H9 (cell line): ENCODE data around the gene EMC8. TPM values are rescaled to one million over a fixed set of nuclear protein-coding genes. Genes with fewer than 3 reads are reported as not detected.

Experiments used
- DNase-seq: peaks from one replicate; pipeline ENCODE4 v3.0.0-alpha.2; 2017
- H2AFZ ChIP-seq: one replicate; pipeline ENCODE4 v1.6.1; 2013; ENCODE audit warnings: mild to moderate bottlenecking, low read length, control low read depth, moderate library complexity
- H2AK5ac ChIP-seq: 2 replicates; pipeline ENCODE4 v1.6.1; 2013; ENCODE audit warnings: low read length, control low read depth, mixed read lengths; ENCODE audit not compliant: insufficient read length
- H2BK120ac ChIP-seq: one replicate; pipeline ENCODE4 v1.6.1; 2013; ENCODE audit warnings: low read depth, mild to moderate bottlenecking, low read length, control low read depth, inconsistent platforms; ENCODE audit not compliant: poor library complexity, severe bottlenecking
- H2BK12ac ChIP-seq: 2 replicates; pipeline ENCODE4 v1.6.1; 2013; ENCODE audit warnings: low read length, control low read depth, mixed read lengths, low read depth; ENCODE audit not compliant: insufficient read length
- H2BK15ac ChIP-seq: 2 replicates; pipeline ENCODE4 v1.6.1; 2013; ENCODE audit warnings: low read depth, low read length, control low read depth
- H2BK20ac ChIP-seq: one replicate; pipeline ENCODE4 v1.6.1; 2013; ENCODE audit warnings: low read depth, mild to moderate bottlenecking, low read length, control low read depth, inconsistent platforms; ENCODE audit not compliant: poor library complexity, severe bottlenecking
- H2BK5ac ChIP-seq: 2 replicates; pipeline ENCODE4 v1.6.1; 2013; ENCODE audit warnings: low read length, control low read depth, mixed read lengths; ENCODE audit not compliant: insufficient read length
- H3K14ac ChIP-seq: 2 replicates; pipeline ENCODE4 v1.6.1; 2013; ENCODE audit warnings: low read length, control low read depth; ENCODE audit not compliant: insufficient read depth
- H3K18ac ChIP-seq: 2 replicates; pipeline ENCODE4 v1.6.1; 2013; ENCODE audit warnings: low read depth, mild to moderate bottlenecking, mixed read lengths, low read length, control low read depth; ENCODE audit not compliant: insufficient read length
- H3K23ac ChIP-seq: 2 replicates; pipeline ENCODE4 v1.6.1; 2013; ENCODE audit warnings: low read length, control low read depth, mixed read lengths, low read depth; ENCODE audit not compliant: insufficient read length
- H3K23me2 ChIP-seq: 2 replicates; pipeline ENCODE4 v1.6.1; 2013; ENCODE audit warnings: low read depth, mild to moderate bottlenecking, mixed read lengths, low read length, control low read depth; ENCODE audit not compliant: insufficient read length, poor library complexity, severe bottlenecking
- H3K27ac ChIP-seq: 2 replicates; pipeline ENCODE4 v1.5.1; 2013; ENCODE audit warnings: low read length, control low read depth, mixed read lengths, low read depth; ENCODE audit not compliant: insufficient read length
- H3K27me3 ChIP-seq: 2 replicates; pipeline ENCODE4 v1.6.1; 2013; ENCODE audit warnings: low read length, control low read depth, inconsistent platforms; ENCODE audit not compliant: insufficient read depth
- H3K4ac ChIP-seq: 2 replicates; pipeline ENCODE4 v1.6.1; 2013; ENCODE audit warnings: low read depth, mild to moderate bottlenecking, control low read depth, inconsistent platforms, low read length, moderate library complexity
- H3K4me1 ChIP-seq: 2 replicates; pipeline ENCODE4 v1.6.1; 2013; ENCODE audit warnings: low read length, control low read depth, inconsistent platforms; ENCODE audit not compliant: insufficient read depth
- H3K4me2 ChIP-seq: 2 replicates; pipeline ENCODE4 v1.6.1; 2013; ENCODE audit warnings: low read length, control low read depth, mixed read lengths; ENCODE audit not compliant: insufficient read length, insufficient read depth
- H3K56ac ChIP-seq: 2 replicates; pipeline ENCODE4 v1.6.1; 2013; ENCODE audit warnings: low read depth, mild to moderate bottlenecking, mixed read lengths, low read length, control low read depth; ENCODE audit not compliant: insufficient read length
- H3K79me1 ChIP-seq: 2 replicates; pipeline ENCODE4 v1.6.1; 2013; ENCODE audit warnings: low read depth, mild to moderate bottlenecking, moderate library complexity, low read length, control low read depth, inconsistent platforms; ENCODE audit not compliant: insufficient read depth, poor library complexity, severe bottlenecking
- H3K79me2 ChIP-seq: 2 replicates; pipeline ENCODE4 v1.6.1; 2013; ENCODE audit warnings: low read length, control low read depth, inconsistent platforms; ENCODE audit not compliant: insufficient read depth
- H3K9ac ChIP-seq: 2 replicates; pipeline ENCODE4 v1.6.1; 2013; ENCODE audit warnings: low read length, control low read depth, mixed read lengths; ENCODE audit not compliant: insufficient read length; ENCODE audit errors: extremely low read depth
- H3K9me3 ChIP-seq: one replicate; pipeline ENCODE4 v1.6.1; 2013; ENCODE audit warnings: low read depth, low read length, inconsistent platforms; ENCODE audit not compliant: control insufficient read depth
- H3T11ph ChIP-seq: one replicate; pipeline ENCODE4 v1.6.1; 2013; ENCODE audit warnings: mild to moderate bottlenecking, low read length, control low read depth, inconsistent platforms
- H4K20me1 ChIP-seq: one replicate; pipeline ENCODE4 v1.6.1; 2013; ENCODE audit not compliant: control insufficient read depth, insufficient read length, insufficient read depth
- H4K5ac ChIP-seq: 2 replicates; pipeline ENCODE4 v1.6.1; 2013; ENCODE audit warnings: low read depth, mild to moderate bottlenecking, mixed read lengths, low read length, control low read depth; ENCODE audit not compliant: insufficient read length
- H4K8ac ChIP-seq: replicated peaks from 2 replicates; pipeline ENCODE4 v1.6.1; 2013; ENCODE audit warnings: low read length, control low read depth, mixed read lengths, low read depth; ENCODE audit not compliant: insufficient read length
- H4K91ac ChIP-seq: 2 replicates; pipeline ENCODE4 v1.6.1; 2013; ENCODE audit warnings: low read depth, mild to moderate bottlenecking, moderate library complexity, mixed read lengths, low read length, control low read depth; ENCODE audit not compliant: insufficient read length
- H3K27ac Mint-ChIP-seq, 3 experiments: 2 replicates in 2 of 3; 3 replicates in 1 of 3; pipeline ENCODE4 v1.8.0; 2020 to 2021; ENCODE audit warnings: mixed read lengths in 3 of 3, mild to moderate bottlenecking in 1 of 3, moderate library complexity in 1 of 3
- H3K27me3 Mint-ChIP-seq: 2 replicates; pipeline ENCODE4 v1.8.0; 2021; ENCODE audit warnings: low read depth, mild to moderate bottlenecking, moderate library complexity, mixed read lengths
- H3K36me3 Mint-ChIP-seq, 3 experiments: 2 replicates in 2 of 3; 3 replicates in 1 of 3; pipeline ENCODE4 v1.8.0; 2020 to 2021; ENCODE audit warnings: low read depth in 3 of 3, mixed read lengths in 3 of 3; ENCODE audit not compliant: insufficient read depth in 1 of 3
- H3K4me1 Mint-ChIP-seq, 2 experiments: 2 replicates each; pipeline ENCODE4 v1.8.0; 2020; ENCODE audit warnings: mixed read lengths in 2 of 2
- H3K4me3 Mint-ChIP-seq, 2 experiments: 2 replicates in 1 of 2; 3 replicates in 1 of 2; pipeline ENCODE4 v1.8.0; 2020 to 2021; ENCODE audit warnings: mild to moderate bottlenecking in 2 of 2, mixed read lengths in 2 of 2, moderate library complexity in 1 of 2
- H3K9me3 Mint-ChIP-seq, 2 experiments: 2 replicates in 1 of 2; 3 replicates in 1 of 2; pipeline ENCODE4 v1.8.0; 2020; ENCODE audit warnings: mild to moderate bottlenecking in 2 of 2, mixed read lengths in 2 of 2, moderate library complexity in 1 of 2
- CTCF ChIP-seq: fragments of 200-600 bp; sonication (generic); conservative IDR thresholded peaks from 3 replicates; pipeline ENCODE4 v1.8.0; 2021; ENCODE audit warnings: antibody characterized with exemption, mild to moderate bottlenecking
- WGBS: extraction: QIAGEN DNeasy Blood & Tissue Kit; methylation state at CpG from one replicate; pipeline ENCODE4 v1.1.7; 2013; ENCODE audit warnings: missing lambda C conversion rate, low lambda C conversion rate, mixed read lengths; ENCODE audit not compliant: insufficient read length; ENCODE audit errors: extremely low coverage; 5-methylcytosine and 5-hydroxymethylcytosine counted together
- total RNA-seq: library from RNA; stranded (reverse); gene quantifications from 2 replicates; pipeline ENCODE4 v1.2.1, GENCODE V29; 2021

The EMC8 gene
- total RNA-seq, 1 experiment from 2014 or later = 52.3 TPM

GRCh38 chr16:85761861-85762260 lies 37.5 kb downstream of the EMC8 start:
- no peak overlapping the region for H4K8ac ChIP-seq
- no peaks in the 10 kb centered on the region for H3K23me2 ChIP-seq
- no peaks in the 10 kb centered on the region for H3K27me3 ChIP-seq
- no peak overlapping the region for H3K23ac ChIP-seq
- Mint-ChIP-seq H3K27me3 (peaks cover 12% of the 10 kb centered on the region), H3K36me3 (no peaks in the 10 kb centered on the region; a peak in 1 of 7 replicates), H3K27ac (no peak overlapping the region; a peak in 1 of 7 replicates), H3K4me3 (no peak overlapping the region), H3K4me1 (peaks cover 11 to 17% of the 10 kb centered on the region in 2 experiments), H3K9me3 (no peaks in the 10 kb centered on the region)
- H2BK15ac ChIP-seq = no peak overlapping the region
- no peak overlapping the region for H2BK12ac ChIP-seq
- H3K79me1 ChIP-seq = no peaks in the 10 kb centered on the region
- H3K4me1 ChIP-seq = no peaks in the 10 kb centered on the region
- no CpG with 5 or more reads among the region's 6 CpGs for WGBS
- no peak overlapping the region for H2AFZ ChIP-seq
- H3K9me3 ChIP-seq = no peaks in the 10 kb centered on the region
- H3K14ac ChIP-seq = no peak overlapping the region
- no peak overlapping the region for H4K91ac ChIP-seq
- no peak overlapping the region for H4K5ac ChIP-seq
- H2AK5ac ChIP-seq = no peak overlapping the region
- H3K79me2 ChIP-seq = no peaks in the 10 kb centered on the region
- H3T11ph ChIP-seq = no peak overlapping the region
- H3K18ac ChIP-seq = no peak overlapping the region
- no peak overlapping the region for H2BK120ac ChIP-seq
- H3K4me2 ChIP-seq = no peak overlapping the region
- H2BK5ac ChIP-seq = no peak overlapping the region
- H3K4ac ChIP-seq = no peak overlapping the region
- DNase-seq = no peak
- H3K9ac ChIP-seq = no peak overlapping the region
- no peak for TF ChIP-seq CTCF
- no peaks in the 10 kb centered on the region for H4K20me1 ChIP-seq
- H3K27ac ChIP-seq = no peak overlapping the region
- H2BK20ac ChIP-seq = no peak overlapping the region
- no peak overlapping the region for H3K56ac ChIP-seq
